Motor neuron (in vitro differentiated cells): Measurements from ENCODE around the gene KRT38. TPM values are rescaled to one million over a fixed set of nuclear protein-coding genes. Genes with fewer than 3 reads are reported as not detected.

Experiments used
- total RNA-seq, 8 experiments: library from RNA; unstranded; fragments of 300-600 nt; gene quantifications; 2 replicates each; pipeline versions ENCODE4 v1.2.3 to v1.2.4, GENCODE V29; 2022

The KRT38 gene
- total RNA-seq, 8 experiments from 2014 or later, result 0.11 to 0.92 (median 0.71) TPM; not detected in 5

Other genes with a start within 250 kb of the KRT38 start
- under 1 TPM in 1 of 8 experiments, not detected in 7; 0.85 TPM for gene KRTAP9-2, start 214.3 kb downstream of the KRT38 start, total RNA-seq
- under 1 TPM in 1 of 8 experiments, not detected in 7; 0.21 TPM for gene KRTAP9-3, start 208.5 kb downstream of the KRT38 start, total RNA-seq
- not detected for gene KRTAP9-8, start 203.0 kb downstream of the KRT38 start, total RNA-seq
- not detected for gene KRTAP9-4, start 191.3 kb downstream of the KRT38 start, total RNA-seq
- gene KRTAP9-9, start 185.6 kb downstream of the KRT38 start, total RNA-seq, result under 1 TPM in 1 of 8 experiments, not detected in 7; 0.28 TPM
- not detected for gene KRTAP9-6, start 175.6 kb downstream of the KRT38 start, total RNA-seq
- gene KRTAP9-7, start 165.3 kb downstream of the KRT38 start, total RNA-seq, result under 1 TPM in 1 of 8 experiments, not detected in 7; 0.45 TPM
- gene KRTAP29-1, start 138.1 kb downstream of the KRT38 start, total RNA-seq, result under 1 TPM in 1 of 8 experiments, not detected in 7; 0.57 TPM
- under 1 TPM in 4 of 8 experiments, not detected in 4; 0.17 to 1.00 (median 0.27) TPM for gene KRTAP16-1, start 131.7 kb downstream of the KRT38 start, total RNA-seq
- gene KRTAP17-1, start 125.3 kb downstream of the KRT38 start, total RNA-seq, result under 1 TPM in 1 of 8 experiments, not detected in 7; 0.57 TPM
- not detected for gene KRT33A, start 90.2 kb downstream of the KRT38 start, total RNA-seq
- gene KRT33B, start 71.2 kb downstream of the KRT38 start, total RNA-seq, result under 1 TPM in 1 of 8 experiments, not detected in 7; 0.13 TPM
- under 1 TPM in 2 of 8 experiments, not detected in 6; 0.14 TPM for gene KRT34, start 58.7 kb downstream of the KRT38 start, total RNA-seq
- under 1 TPM in 2 of 8 experiments, not detected in 6; 0.32 to 0.38 TPM for gene KRT31, start 43.4 kb downstream of the KRT38 start, total RNA-seq
- under 1 TPM in 3 of 8 experiments, not detected in 5; 0.05 to 0.41 (median 0.33) TPM for gene KRT37, start 16.4 kb downstream of the KRT38 start, total RNA-seq
- gene KRT32, start 26.4 kb upstream of the KRT38 start, total RNA-seq, result under 1 TPM in 1 of 8 experiments, not detected in 7; 0.05 TPM
- gene KRT35, start 40.2 kb upstream of the KRT38 start, total RNA-seq, result under 1 TPM in 4 of 8 experiments, not detected in 4; 0.09 to 0.24 (median 0.17) TPM
- under 1 TPM in 2 of 8 experiments, not detected in 6; 0.19 to 0.25 TPM for gene KRT36, start 48.9 kb upstream of the KRT38 start, total RNA-seq
- gene KRT13, start 64.6 kb upstream of the KRT38 start, total RNA-seq, result 1 to 10 TPM in 1 of 8 experiments, under 1 TPM in 3, not detected in 4; 0.32 to 1.9 (median 0.67) TPM
- 1 to 10 TPM in 2 of 8 experiments, under 1 TPM in 5, not detected in 1; 0.11 to 4.0 (median 0.25) TPM for gene KRT15, start 77.9 kb upstream of the KRT38 start, total RNA-seq
- gene KRT19, start 87.3 kb upstream of the KRT38 start, total RNA-seq, result 1 to 10 TPM in 3 of 8 experiments, under 1 TPM in 3, not detected in 2; 0.29 to 6.2 (median 0.86) TPM
- gene KRT9, start 131.1 kb upstream of the KRT38 start, total RNA-seq, result 1 to 10 TPM in 1 of 8 experiments, under 1 TPM in 6, not detected in 1; 0.11 to 1.5 (median 0.46) TPM
- gene KRT14, start 145.9 kb upstream of the KRT38 start, total RNA-seq, result 1 to 10 TPM in 1 of 8 experiments, under 1 TPM in 4, not detected in 3; 0.18 to 1.3 (median 0.54) TPM
- gene KRT16, start 171.8 kb upstream of the KRT38 start, total RNA-seq, result 10 to 100 TPM in 1 of 8 experiments, 1 to 10 TPM in 3, not detected in 4; 1.0 to 26.9 (median 4.5) TPM
- gene KRT17, start 183.6 kb upstream of the KRT38 start, total RNA-seq, result 10 to 100 TPM in 3 of 8 experiments, 1 to 10 TPM in 1, under 1 TPM in 2, not detected in 2; 0.17 to 18.1 (median 5.8) TPM
- 100 to 1,000 TPM; 160 to 776 (median 444) TPM for gene EIF1, start 247.9 kb upstream of the KRT38 start, total RNA-seq